ENCODE measurements around the gene ZBTB7C. TPM values are rescaled to one million over a fixed set of nuclear protein-coding genes. Genes with fewer than 3 reads are reported as not detected.
A peak's percentile ranks its signal among the peaks of the same experiment; 100 is the strongest.

The ZBTB7C gene
- total RNA-seq, 2 experiments from 2014 or later = not detected

GRCh38 chr18:48024009-48024512 is 385.1 kb downstream of the ZBTB7C start:
- CTCF ChIA-PET (ENCODE audit: unreplicated experiment) = no interaction called here
- no peak for DNase-seq (ENCODE audit: low spot score)

GRCh38 chr18:48023334-48024008 is 385.7 kb downstream of the ZBTB7C start:
- Histone ChIP-seq H3K4me1 (ENCODE audit: insufficient read depth, low read length, poor library complexity, severe bottlenecking) (no peaks in the 10 kb centered on the region), H3K9me3 (ENCODE audit: low read length) (no peaks in the 10 kb centered on the region), H3K4me3 (ENCODE audit: low read depth, low read length, poor library complexity, severe bottlenecking) (no peak overlapping the region), H3K27ac (ENCODE audit: low read depth, low read length, poor library complexity, severe bottlenecking) (no peak overlapping the region), H2AFZ (ENCODE audit: low read length) (no peak overlapping the region), H3K79me2 (ENCODE audit: insufficient read depth, low read depth, low read length) (no peaks in the 10 kb centered on the region), H4K20me1 (ENCODE audit: insufficient read depth, low read length) (no peaks in the 10 kb centered on the region), H3K36me3 (ENCODE audit: insufficient read depth, low read length) (no peaks in the 10 kb centered on the region), H3K9me2 (ENCODE audit: insufficient read depth, low read length) (no peaks in the 10 kb centered on the region), H3K4me2 (ENCODE audit: low read length) (no peak overlapping the region)
- TF ChIP-seq CTCF (conservative IDR thresholded peaks at IDR 0.05; ENCODE audit: low read length) (0 out of 2 replicates have a peak, but pooled peaks have one; percentile 33), EZH2phosphoT487 (IDR thresholded peaks at IDR 0.05; ENCODE audit: borderline replicate concordance, low read depth, low read length) (no peak)
- CTCF ChIA-PET (ENCODE audit: unreplicated experiment) = no interaction called here
- POLR2A ChIA-PET = no interaction called here
- no TSS peak for BruUV-seq (replicated peaks)
- DNase-seq (ENCODE audit: low spot score) = peak; percentile 8
- intact Hi-C loops (cut with micrococcal nuclease; ENCODE audit: unreplicated experiment) = loop anchor here (5.0 kb wide), 1 partner anchor 424 kb away; no protein-coding TSS in a partner anchor

More at GRCh38 chr18:48024009-48024512, 385.1 kb downstream of the ZBTB7C start:
- no peak for TF ChIP-seq CTCF (conservative IDR thresholded peaks at IDR 0.05; ENCODE audit: low read length)
- TF ChIP-seq EZH2phosphoT487 (IDR thresholded peaks at IDR 0.05; ENCODE audit: borderline replicate concordance, low read depth, low read length) = no peak
- intact Hi-C loops (cut with micrococcal nuclease; ENCODE audit: unreplicated experiment) = loop anchor here (5.0 kb wide), 1 partner anchor 423 kb away; no protein-coding TSS in a partner anchor
- Histone ChIP-seq H4K20me1 (ENCODE audit: insufficient read depth, low read length) (no peaks in the 10 kb centered on the region), H3K36me3 (ENCODE audit: insufficient read depth, low read length) (no peaks in the 10 kb centered on the region), H3K4me2 (ENCODE audit: low read length) (no peak overlapping the region), H3K9me3 (ENCODE audit: low read length) (no peaks in the 10 kb centered on the region), H3K4me3 (ENCODE audit: low read depth, low read length, poor library complexity, severe bottlenecking) (no peak overlapping the region), H3K79me2 (ENCODE audit: insufficient read depth, low read depth, low read length) (no peaks in the 10 kb centered on the region), H3K9me2 (ENCODE audit: insufficient read depth, low read length) (no peaks in the 10 kb centered on the region), H2AFZ (ENCODE audit: low read length) (no peak overlapping the region), H3K4me1 (ENCODE audit: insufficient read depth, low read length, poor library complexity, severe bottlenecking) (no peaks in the 10 kb centered on the region), H3K27ac (ENCODE audit: low read depth, low read length, poor library complexity, severe bottlenecking) (no peak overlapping the region)
- POLR2A ChIA-PET = no interaction called here
- BruUV-seq (replicated peaks) = no TSS peak

Data from OCI-LY7 (cell line).